HUES64 (cell line): ENCODE data around the gene PSMD11.

Source experiments
- H3K27ac ChIP-seq: 2 replicates; pipeline ENCODE4 v1.7.0; 2013; ENCODE audit warnings: low read depth, low read length, inconsistent platforms
- H3K27me3 ChIP-seq: 2 replicates; pipeline ENCODE4 v1.6.1; 2013; ENCODE audit warnings: mild to moderate bottlenecking, low read length; ENCODE audit not compliant: insufficient read depth
- H3K36me3 ChIP-seq: 2 replicates; pipeline ENCODE4 v1.6.1; 2013; ENCODE audit warnings: mild to moderate bottlenecking, low read length; ENCODE audit not compliant: insufficient read depth
- H3K4me1 ChIP-seq: 2 replicates; pipeline ENCODE4 v1.6.1; 2013; ENCODE audit warnings: mild to moderate bottlenecking, low read length, moderate library complexity; ENCODE audit not compliant: insufficient read depth
- H3K4me3 ChIP-seq: 2 replicates; pipeline ENCODE4 v1.5.1; 2013; ENCODE audit warnings: mild to moderate bottlenecking, low read length, moderate library complexity
- H3K9ac ChIP-seq: 2 replicates; pipeline ENCODE4 v1.6.1; 2013; ENCODE audit warnings: mild to moderate bottlenecking, low read depth, low read length
- H3K9me3 ChIP-seq: 2 replicates; pipeline ENCODE4 v1.6.1; 2013; ENCODE audit warnings: low read depth, low read length; ENCODE audit not compliant: insufficient read depth
- WGBS: fragments of 150-250, 120-280 bp; methylation state at CpG from one replicate; pipeline ENCODE4 v1.1.7; 2013; ENCODE audit warnings: missing lambda C conversion rate; 5-methylcytosine and 5-hydroxymethylcytosine counted together

The PSMD11 gene

DNA sequence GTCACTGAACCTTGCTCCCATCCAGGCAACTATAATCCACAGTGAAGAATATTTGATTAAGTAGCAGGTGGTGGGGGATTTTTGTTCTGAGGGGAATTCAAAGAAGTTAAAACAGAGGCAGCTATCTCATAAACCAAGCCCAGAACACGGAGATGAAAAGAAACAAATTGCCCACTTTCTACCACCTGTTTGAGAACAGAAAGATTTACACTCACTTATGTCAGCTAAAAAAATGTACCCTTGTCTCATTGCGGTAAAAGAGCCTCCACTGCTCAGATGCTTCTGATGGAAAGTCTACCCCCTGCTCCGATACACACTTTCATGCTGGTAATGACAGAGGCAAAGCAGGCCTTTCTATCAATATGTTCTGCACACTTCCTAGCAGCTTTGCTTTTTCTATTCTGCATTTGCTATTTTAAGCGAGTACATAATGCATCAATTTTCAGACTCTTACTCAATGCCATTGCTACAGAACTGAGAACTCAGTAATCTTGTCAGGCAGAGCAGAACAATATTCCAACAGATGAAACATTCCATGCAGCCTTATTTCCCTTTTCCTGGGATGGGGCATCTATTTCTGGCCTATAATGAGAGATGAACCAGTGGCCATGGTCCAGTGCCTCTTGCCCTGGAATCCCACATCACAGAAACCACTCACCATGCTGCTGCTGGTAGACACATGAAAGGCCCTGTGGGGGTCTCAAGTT lies 71.5 kb downstream of the PSMD11 start:
- peak overlapping the region; percentile 8; the same call in 1 of the 2 replicates for H3K27ac ChIP-seq
- WGBS = 93% methylated on average over 4 of the region's 4 CpGs
- H3K36me3 ChIP-seq = no peaks in the 10 kb centered on the region
- H3K9me3 ChIP-seq = no peaks in the 10 kb centered on the region
- no peak overlapping the region for H3K9ac ChIP-seq
- no peak overlapping the region for H3K4me3 ChIP-seq
- H3K27me3 ChIP-seq = peaks cover 5% of the 10 kb centered on the region; the same call in 1 of the 2 replicates
- peaks cover 58% of the 10 kb centered on the region for H3K4me1 ChIP-seq

DNA sequence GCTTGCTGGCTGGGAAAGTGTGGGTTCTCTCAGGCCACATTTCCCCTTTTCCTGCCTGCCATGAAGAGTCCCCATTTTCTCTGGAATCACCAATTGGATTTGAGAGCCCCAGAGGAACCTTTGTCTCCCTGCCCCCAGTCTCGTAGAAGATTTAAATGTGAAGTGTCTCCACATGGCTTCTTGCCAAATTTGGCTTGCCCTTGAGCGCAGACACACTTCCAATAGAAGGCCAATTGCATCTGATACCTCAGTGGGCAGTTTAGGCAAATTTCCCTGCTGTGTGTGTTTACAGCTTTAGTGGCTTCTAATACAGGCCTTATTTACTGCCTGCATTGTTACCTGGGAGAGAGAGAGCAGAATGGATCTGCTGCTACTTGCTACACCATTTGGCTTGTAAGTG lies 72.1 kb downstream of the PSMD11 start:
- peaks cover 5% of the 10 kb centered on the region; the same call in 1 of the 2 replicates for H3K27me3 ChIP-seq

DNA sequence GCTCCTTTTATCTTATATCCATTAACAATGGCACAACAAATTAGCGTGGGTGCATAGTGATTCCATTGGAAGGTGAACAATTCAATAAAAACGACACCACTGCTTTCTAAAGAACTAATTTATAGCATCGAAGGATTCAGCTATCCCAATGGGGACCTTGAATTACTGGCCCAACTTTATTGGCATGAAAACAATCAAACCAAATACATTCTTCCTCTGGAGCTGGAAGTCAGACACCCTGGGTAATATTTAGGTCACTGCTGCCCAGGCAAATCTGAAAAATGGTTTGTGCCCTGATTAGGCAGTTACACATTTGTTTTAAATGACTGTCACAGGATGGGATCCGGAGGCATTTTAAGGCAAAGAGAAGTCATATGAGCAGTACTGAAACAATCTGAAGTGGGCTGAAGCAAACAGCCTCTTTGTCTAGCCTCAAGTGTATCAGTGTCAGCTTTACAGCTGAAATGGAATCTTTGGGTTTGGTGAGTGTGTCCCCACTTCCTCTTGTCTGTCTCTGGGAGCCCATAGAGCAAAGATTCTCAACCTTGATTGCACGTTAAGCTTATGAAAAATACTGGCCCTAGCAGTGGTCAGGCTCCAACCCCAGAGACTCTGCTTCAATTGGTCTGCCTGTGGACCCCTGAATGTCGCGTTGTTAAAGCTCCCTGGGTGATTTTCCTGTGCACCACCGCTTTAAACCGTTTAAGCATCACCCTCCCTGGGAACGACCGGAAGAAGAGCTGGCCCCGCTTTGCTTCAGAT lies 72.8 kb downstream of the PSMD11 start:
- H3K9me3 ChIP-seq = no peaks in the 10 kb centered on the region
- H3K36me3 ChIP-seq = no peaks in the 10 kb centered on the region
- H3K4me3 ChIP-seq = no peak overlapping the region
- H3K9ac ChIP-seq = no peak overlapping the region
- WGBS = 70% methylated on average over 12 of the region's 12 CpGs
- H3K4me1 ChIP-seq = peaks cover 63% of the 10 kb centered on the region
- H3K27ac ChIP-seq = peak overlapping the region; percentile 34; the same call in 1 of the 2 replicates
- H3K27me3 ChIP-seq = peaks cover 5% of the 10 kb centered on the region; the same call in 1 of the 2 replicates

More for the DNA sequence above, 72.1 kb downstream of the PSMD11 start:
- H3K4me3 ChIP-seq = no peak overlapping the region
- no peaks in the 10 kb centered on the region for H3K9me3 ChIP-seq
- no peak overlapping the region for H3K9ac ChIP-seq
- peaks cover 63% of the 10 kb centered on the region for H3K4me1 ChIP-seq
- WGBS = 6% methylated on average over 2 of the region's 2 CpGs
- H3K36me3 ChIP-seq = no peaks in the 10 kb centered on the region
- H3K27ac ChIP-seq = peak overlapping the region; percentile 34; the same call in 1 of the 2 replicates

DNA sequence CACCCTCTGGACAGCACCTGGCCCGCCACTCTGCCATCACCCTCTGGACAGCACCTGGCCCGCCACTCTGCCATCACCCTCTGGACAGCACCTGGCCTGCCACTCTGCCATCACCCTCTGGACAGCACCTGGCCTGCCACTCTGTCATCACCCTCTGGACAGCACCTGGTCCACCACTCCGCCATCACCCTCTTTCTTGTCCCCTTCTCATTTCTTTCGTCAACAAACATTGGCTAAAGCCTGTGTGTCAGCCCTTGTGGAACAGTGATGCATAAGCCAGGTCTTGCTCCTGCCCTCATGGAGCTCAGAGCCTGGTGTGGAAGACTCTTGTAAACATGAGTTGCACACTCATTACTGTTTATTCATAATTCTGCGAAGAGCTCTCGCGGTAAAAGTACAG lies 73.7 kb downstream of the PSMD11 start:
- no peak overlapping the region for H3K27ac ChIP-seq
- WGBS = 92% methylated on average over 7 of the region's 7 CpGs
- no peaks in the 10 kb centered on the region for H3K9me3 ChIP-seq
- peaks cover 63% of the 10 kb centered on the region for H3K4me1 ChIP-seq
- H3K36me3 ChIP-seq = no peaks in the 10 kb centered on the region
- peaks cover 5% of the 10 kb centered on the region; the same call in 1 of the 2 replicates for H3K27me3 ChIP-seq
- no peak overlapping the region for H3K9ac ChIP-seq
- no peak overlapping the region for H3K4me3 ChIP-seq

DNA sequence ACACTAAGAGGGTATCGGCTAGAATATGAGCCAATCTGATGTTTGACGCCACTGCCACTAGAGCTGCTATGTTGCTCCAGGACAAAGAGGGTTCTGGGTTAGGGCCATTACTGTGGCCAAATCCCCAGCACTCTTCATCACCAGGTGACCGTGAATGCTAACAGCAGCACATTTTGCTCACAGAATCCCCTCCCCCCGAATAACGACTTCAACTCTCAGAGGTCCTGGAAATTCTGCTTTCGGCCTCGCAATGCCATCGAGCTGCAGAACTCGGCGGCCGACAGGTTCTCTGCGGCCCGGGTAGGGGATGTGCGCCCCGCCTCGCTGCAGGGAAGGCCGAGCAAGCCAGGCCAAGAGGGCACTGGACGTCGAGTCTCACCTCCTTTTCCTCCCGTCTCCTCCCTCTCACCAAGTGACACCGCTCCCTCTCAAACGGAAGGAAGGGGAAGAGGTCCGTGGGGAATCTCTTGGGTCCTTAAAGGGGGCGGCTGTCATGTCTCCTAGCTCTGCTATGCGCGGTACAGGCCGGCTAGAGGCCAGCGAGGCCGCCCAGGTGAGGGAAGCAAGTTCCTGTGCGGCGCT lies 74.4 kb downstream of the PSMD11 start:
- WGBS = 16% methylated on average over 28 of the region's 31 CpGs
- Histone ChIP-seq H3K4me3 (peak overlapping the region; percentile 59), H3K27ac (peak overlapping the region; percentile 83), H3K4me1 (peaks cover 70% of the 10 kb centered on the region), H3K36me3 (no peaks in the 10 kb centered on the region), H3K9ac (peak overlapping the region; percentile 78), H3K27me3 (peaks cover 5% of the 10 kb centered on the region; the same call in 1 of the 2 replicates), H3K9me3 (no peaks in the 10 kb centered on the region)

DNA sequence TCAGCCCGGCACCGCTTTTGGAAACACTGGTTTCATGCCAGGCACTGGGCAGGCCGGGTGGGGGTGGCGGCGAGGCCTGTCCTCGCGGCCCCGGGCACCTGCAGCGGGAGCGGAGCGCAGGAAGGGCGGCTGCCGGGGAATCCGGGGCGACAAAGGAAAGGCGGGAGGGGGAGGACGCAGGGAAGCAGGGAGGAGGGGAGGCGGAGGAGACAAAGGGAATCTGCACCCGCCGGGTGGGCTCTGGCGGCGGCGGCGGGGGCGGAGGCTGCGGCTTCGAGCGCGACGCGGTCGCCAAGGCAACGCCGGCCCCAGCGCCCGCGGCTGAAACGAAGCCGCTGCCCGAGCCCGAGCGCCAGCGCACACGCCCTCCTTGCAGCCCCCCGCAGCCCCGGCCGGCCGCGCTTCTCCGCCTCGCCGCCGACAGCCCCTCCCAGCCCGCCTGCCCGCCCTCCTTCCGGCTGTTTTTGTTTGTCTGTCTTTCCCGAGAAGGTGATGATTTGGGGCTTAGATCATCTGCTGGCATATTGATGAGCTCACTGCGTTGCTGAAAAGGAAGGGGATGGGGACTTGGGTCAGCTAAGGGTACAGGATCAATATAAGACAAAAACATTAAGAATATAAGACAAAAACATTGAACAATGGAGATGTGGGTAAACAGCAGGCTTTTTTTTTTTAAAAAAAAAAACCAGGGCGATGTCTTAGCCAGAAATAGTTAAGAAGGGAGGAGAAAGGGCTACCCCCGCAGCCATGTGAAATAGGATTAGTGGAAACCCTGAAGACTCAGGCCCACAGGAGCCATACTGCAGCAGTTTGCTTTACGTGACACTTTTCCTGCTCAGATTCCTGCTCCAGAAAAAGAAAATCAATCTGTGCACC lies 75.2 kb downstream of the PSMD11 start:
- H3K9ac ChIP-seq = peak overlapping the region; percentile 78

DNA sequence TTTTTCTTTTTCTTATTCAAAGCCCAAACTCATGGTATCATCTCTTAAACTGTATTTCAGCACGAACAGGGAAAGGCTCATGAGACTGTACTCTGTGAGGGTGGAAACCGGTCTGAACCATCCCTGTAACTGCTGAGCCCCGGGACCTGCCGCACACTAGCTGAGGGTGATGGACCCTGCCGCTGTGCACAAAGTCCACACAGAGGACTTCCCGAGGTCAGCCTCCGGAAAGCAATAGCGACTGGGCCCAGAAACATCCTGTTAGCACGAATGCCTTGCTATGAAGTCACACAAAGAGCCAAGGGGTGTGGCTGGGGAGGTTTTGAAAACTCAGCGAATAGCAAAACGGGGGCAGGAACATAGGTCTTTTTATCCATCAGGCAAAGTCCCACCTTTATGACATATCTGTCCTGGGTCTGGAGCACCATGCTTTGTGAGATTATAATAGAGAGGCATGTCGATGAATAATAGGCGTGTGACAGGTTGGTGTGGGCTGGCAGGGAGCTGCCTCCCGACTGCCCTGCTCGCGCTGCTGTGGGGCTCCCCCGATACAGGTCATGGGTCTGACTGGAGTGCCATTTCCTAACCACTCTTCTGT lies 75.9 kb downstream of the PSMD11 start:
- Histone ChIP-seq H3K4me1 (peaks cover 63% of the 10 kb centered on the region), H3K27me3 (peaks cover 5% of the 10 kb centered on the region; the same call in 1 of the 2 replicates), H3K9ac (peak overlapping the region; percentile 78), H3K9me3 (no peaks in the 10 kb centered on the region), H3K36me3 (no peaks in the 10 kb centered on the region), H3K4me3 (peak overlapping the region; percentile 59), H3K27ac (peak overlapping the region; percentile 72)
- 43% methylated on average over 17 of the region's 17 CpGs for WGBS

More for the DNA sequence above, 75.2 kb downstream of the PSMD11 start:
- H3K4me3 ChIP-seq = peak overlapping the region; percentile 59
- under 1% methylated on average over 60 of the region's 61 CpGs for WGBS
- H3K9me3 ChIP-seq = no peaks in the 10 kb centered on the region
- H3K27ac ChIP-seq = peak overlapping the region; percentile 83
- H3K4me1 ChIP-seq = peaks cover 70% of the 10 kb centered on the region
- peaks cover 5% of the 10 kb centered on the region; the same call in 1 of the 2 replicates for H3K27me3 ChIP-seq
- no peaks in the 10 kb centered on the region for H3K36me3 ChIP-seq

DNA sequence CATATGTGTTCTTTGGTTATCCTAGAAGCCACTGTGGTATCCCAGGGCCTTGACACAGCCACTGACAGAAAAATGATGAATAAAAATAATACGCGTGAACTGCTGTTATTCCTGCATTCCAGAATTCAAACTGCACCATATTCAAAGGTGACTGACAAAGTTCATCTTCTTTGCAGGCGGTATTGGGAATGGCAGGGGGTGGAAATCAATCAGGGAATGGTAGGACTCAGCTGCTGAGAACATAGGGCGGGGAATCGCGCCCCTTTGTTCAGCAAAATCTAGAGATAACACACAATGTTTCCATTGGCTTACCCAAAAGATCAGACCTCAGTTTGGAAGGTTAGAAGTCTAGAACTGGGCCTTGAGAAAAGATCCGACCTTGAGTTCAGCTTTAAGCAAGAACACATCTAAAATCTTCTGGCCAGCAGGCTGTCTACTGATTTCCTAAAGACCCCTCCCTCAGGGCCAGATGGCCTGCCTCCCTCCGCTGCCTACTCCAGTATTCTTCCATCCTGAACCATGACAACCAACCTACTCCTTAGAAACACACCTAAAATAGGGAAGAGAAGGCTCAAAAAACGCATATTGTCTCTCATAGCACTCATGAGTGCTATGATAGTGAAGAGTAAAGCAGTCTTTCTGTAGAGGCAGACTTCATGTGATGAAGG lies 76.6 kb downstream of the PSMD11 start:
- WGBS = 85% methylated on average over 9 of the region's 9 CpGs
- Histone ChIP-seq H3K9me3 (no peaks in the 10 kb centered on the region), H3K27ac (0 out of 2 replicates have a peak overlapping the region, but pooled peaks have one; percentile 23), H3K36me3 (no peaks in the 10 kb centered on the region), H3K27me3 (peaks cover 5% of the 10 kb centered on the region; the same call in 1 of the 2 replicates), H3K4me1 (peaks cover 57% of the 10 kb centered on the region), H3K4me3 (no peak overlapping the region), H3K9ac (no peak overlapping the region)

DNA sequence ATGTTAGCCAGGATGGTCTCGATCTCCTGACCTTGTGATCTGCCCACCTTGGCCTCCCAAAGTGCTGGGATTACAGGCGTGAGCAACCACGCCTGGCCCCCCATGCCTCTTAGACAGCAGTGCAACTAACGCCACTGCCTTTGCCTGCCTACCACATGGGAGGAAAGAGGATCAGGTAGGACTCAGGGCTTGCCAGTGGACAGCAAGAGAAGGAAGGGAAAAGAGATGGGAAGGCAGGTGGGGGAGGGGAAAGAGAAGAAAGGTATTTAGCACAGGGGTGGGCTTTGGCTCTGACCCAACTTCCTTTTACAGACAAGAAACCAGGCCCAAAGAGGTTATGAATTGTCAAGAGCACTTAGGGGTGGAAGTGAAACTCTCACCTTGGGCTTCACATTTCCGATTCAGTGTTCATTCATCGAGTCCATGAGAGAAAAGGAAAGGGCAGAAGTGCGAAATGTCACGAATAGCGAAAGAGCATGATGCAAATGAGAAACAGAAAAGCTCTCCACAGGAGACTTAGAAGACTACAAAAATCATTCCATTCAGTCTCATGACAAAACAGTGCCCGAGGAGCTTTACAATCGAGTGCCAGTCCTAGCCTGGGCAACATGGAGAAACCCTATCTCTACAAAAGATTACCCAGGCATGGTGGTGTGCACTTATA lies 78.8 kb downstream of the PSMD11 start:
- Histone ChIP-seq H3K4me3 (no peak overlapping the region), H3K9ac (no peak overlapping the region), H3K4me1 (peaks cover 36% of the 10 kb centered on the region), H3K36me3 (no peaks in the 10 kb centered on the region), H3K27me3 (peaks cover 2% of the 10 kb centered on the region; the same call in 1 of the 2 replicates), H3K27ac (no peak overlapping the region), H3K9me3 (no peaks in the 10 kb centered on the region)
- 79% methylated on average over 11 of the region's 11 CpGs for WGBS
